T-cell (primary cell): ENCODE data around the gene METTL21C. TPM values are rescaled to one million over a fixed set of nuclear protein-coding genes. Genes with fewer than 3 reads are reported as not detected.

Experiments used
- ATAC-seq, 4 experiments: fragments of 200-7000 bp in 3 of 4; fragments of 150-1000 bp in 1 of 4; cut with Tn5 transposase; replicated peaks in 1 of 4; 1 replicate in 3 of 4; 2 replicates in 1 of 4; pipeline ENCODE4 v1.10.0; 2021; ENCODE audit warnings: moderate library complexity in 3 of 4, mild to moderate bottlenecking in 2 of 4, moderate number of reproducible peaks in 1 of 4
- CTCF ChIA-PET, 2 donors: fragments of 300-600 bp; sonication (Branson Sonifier 250); formaldehyde crosslinking; loops; one replicate each; lab custom pipeline; 2022; ENCODE audit warnings: antibody characterized with exemption in 2 of 2; lab: Charles Lee
- POLR2A ChIA-PET, 2 donors: fragments of 300-600 bp; sonication (Branson Sonifier 250); formaldehyde crosslinking; loops; one replicate each; lab custom pipeline; 2022; ENCODE audit warnings: antibody characterized with exemption in 2 of 2; lab: Charles Lee
- DNase-seq, 35 experiments: peaks; one replicate each; pipeline versions ENCODE4 v3.0.0 to v3.0.0-alpha.2; 2013 to 2023
- H3K27ac ChIP-seq: one replicate; pipeline ENCODE4 v1.5.1; 2013; ENCODE audit warnings: low read length
- H3K27me3 ChIP-seq, 2 experiments: replicated peaks in 1 of 2; 1 replicate in 1 of 2; 2 replicates in 1 of 2; pipeline versions ENCODE4 v1.6.1 to v1.7.0; 2013; ENCODE audit warnings: low read length in 1 of 2, mixed read lengths in 1 of 2; ENCODE audit not compliant: control insufficient read depth in 2 of 2, insufficient read depth in 2 of 2; ENCODE audit errors: extremely low read depth in 1 of 2
- H3K36me3 ChIP-seq, 2 donors: 1 replicate in 1 of 2; 2 replicates in 1 of 2; pipeline versions ENCODE4 v1.6.1 to v1.7.0; 2013; ENCODE audit warnings: low read length in 1 of 2; ENCODE audit not compliant: control insufficient read depth in 2 of 2, insufficient read depth in 1 of 2; ENCODE audit errors: extremely low read depth in 1 of 2
- H3K4me1 ChIP-seq, 2 experiments: 1 replicate in 1 of 2; 2 replicates in 1 of 2; pipeline versions ENCODE4 v1.6.1 to v1.7.0; 2013; ENCODE audit warnings: low read length in 2 of 2, mixed read lengths in 1 of 2; ENCODE audit not compliant: insufficient read depth in 2 of 2, control insufficient read depth in 1 of 2; ENCODE audit errors: extremely low read depth in 1 of 2
- H3K4me3 ChIP-seq, 2 donors: 1 replicate in 1 of 2; 2 replicates in 1 of 2; pipeline versions ENCODE4 v1.5.1 to v1.7.0; 2013; ENCODE audit warnings: mild to moderate bottlenecking in 2 of 2, low read length in 1 of 2, moderate library complexity in 1 of 2; ENCODE audit not compliant: control insufficient read depth in 1 of 2; ENCODE audit errors: extremely low read depth in 1 of 2
- H3K9me3 ChIP-seq: 2 replicates; pipeline ENCODE4 v1.7.0; 2013
- H3K27ac Mint-ChIP-seq, 2 donors: one replicate each; pipeline ENCODE4 v1.8.0; 2020 to 2021; ENCODE audit warnings: mild to moderate bottlenecking in 2 of 2, mixed read lengths in 2 of 2
- H3K27me3 Mint-ChIP-seq, 2 donors: one replicate each; pipeline ENCODE4 v1.8.0; 2021 to 2022; ENCODE audit warnings: mixed read lengths in 2 of 2
- H3K36me3 Mint-ChIP-seq: one replicate; pipeline ENCODE4 v1.8.0; 2021; ENCODE audit warnings: mixed read lengths
- H3K4me1 Mint-ChIP-seq, 3 donors: one replicate each; pipeline ENCODE4 v1.8.0; 2020 to 2022; ENCODE audit warnings: mixed read lengths in 3 of 3, mild to moderate bottlenecking in 1 of 3
- H3K4me3 Mint-ChIP-seq, 3 donors: one replicate each; pipeline ENCODE4 v1.8.0; 2020 to 2022; ENCODE audit warnings: mild to moderate bottlenecking in 3 of 3, mixed read lengths in 3 of 3, moderate library complexity in 3 of 3
- H3K9me3 Mint-ChIP-seq, 3 donors: one replicate each; pipeline ENCODE4 v1.8.0; 2020 to 2022; ENCODE audit warnings: mixed read lengths in 3 of 3
- WGBS: methylation state at CpG from one replicate; pipeline ENCODE4 v1.1.5; 2013; ENCODE audit warnings: missing lambda C conversion rate; ENCODE audit not compliant: insufficient coverage; 5-methylcytosine and 5-hydroxymethylcytosine counted together
- total RNA-seq, 35 experiments: library from RNA in 6 of 35; stranded (reverse) in 6 of 35; fragments of 120-200 nt in 1 of 35; gene quantifications; one replicate each; pipeline versions ENCODE4 v1.2.1 to v1.2.4 and lab custom pipeline; 2013 to 2026

The METTL21C gene
- total RNA-seq, 5 donors from 2014 or later (not counting 1 experiment from before 2014, with no cell fraction given) = not detected

GRCh38 chr13:102667023-102667422 is 27.8 kb downstream of the METTL21C start:
- peaks cover 16 to 71% of the 10 kb centered on the region in 2 donors for H3K36me3 ChIP-seq
- no peak overlapping the region for H3K27ac ChIP-seq
- ATAC-seq = no peak
- no peaks in the 10 kb centered on the region for H3K4me1 ChIP-seq
- CTCF ChIA-PET = interaction anchor here in 1 of 2 donors (0.6 to 1.0 kb wide), 4 partner anchors 9 to 180 kb away, joined by 3 to 4 read pairs (median 3); no protein-coding TSS in a partner anchor
- Mint-ChIP-seq H3K27me3 (no peaks in the 10 kb centered on the region), H3K36me3 (peaks cover 75% of the 10 kb centered on the region), H3K4me1 (no peaks in the 10 kb centered on the region), H3K4me3 (no peak overlapping the region), H3K27ac (no peak overlapping the region), H3K9me3 (peaks cover 7 to 21% (median 19%) of the 10 kb centered on the region in 3 donors)
- no peak overlapping the region for H3K4me3 ChIP-seq
- peaks cover 3% of the 10 kb centered on the region for H3K9me3 ChIP-seq
- no peak for DNase-seq
- no peaks in the 10 kb centered on the region for H3K27me3 ChIP-seq
- POLR2A ChIA-PET = interaction anchor here in 1 of 2 donors (0.7 kb wide), 1 partner anchor 15 kb away, joined by 3 read pairs; no protein-coding TSS in a partner anchor

DNA sequence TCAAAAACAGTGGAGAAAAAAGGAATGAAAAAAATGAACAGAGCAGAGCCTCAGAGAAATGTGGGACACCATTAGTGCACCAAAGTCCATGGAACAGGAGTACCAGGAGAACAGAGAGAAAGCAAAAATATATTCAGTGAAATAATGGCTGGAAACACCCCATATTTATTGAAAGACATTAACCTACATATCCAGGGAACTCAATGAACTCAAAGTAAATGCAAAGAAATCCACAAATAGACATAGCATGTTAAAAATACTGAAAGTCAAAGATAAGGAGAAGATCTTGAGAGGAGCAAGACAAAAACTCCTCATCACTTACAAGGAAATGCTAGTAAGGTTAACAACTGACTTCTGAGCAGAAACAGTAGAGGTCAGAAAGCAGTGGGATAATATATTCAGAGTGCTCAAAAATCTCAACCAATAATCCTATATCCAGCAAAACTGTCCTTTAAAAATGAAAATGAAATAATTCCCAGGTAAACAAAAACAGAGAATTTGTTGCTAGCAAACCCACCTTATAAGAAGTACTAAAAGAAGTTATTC is 35.6 kb downstream of the METTL21C start:
- no peaks in the 10 kb centered on the region for H3K4me1 ChIP-seq
- Mint-ChIP-seq H3K27me3 (no peaks in the 10 kb centered on the region), H3K4me1 (no peaks in the 10 kb centered on the region), H3K4me3 (no peak overlapping the region), H3K36me3 (peaks cover 47% of the 10 kb centered on the region), H3K27ac (peak overlapping the region in 1 of 2 donors; percentile 18), H3K9me3 (peaks cover 0 to 4% (median 0%) of the 10 kb centered on the region in 3 donors)
- no peak for DNase-seq
- CTCF ChIA-PET = interaction anchor here (0.9 to 1.9 kb wide), 4 partner anchors 9 to 80 kb away, joined by 4 to 6 read pairs (median 4); no protein-coding TSS in a partner anchor
- H3K9me3 ChIP-seq = no peaks in the 10 kb centered on the region
- H3K27me3 ChIP-seq = no peaks in the 10 kb centered on the region
- peaks cover 3 to 53% of the 10 kb centered on the region in 2 donors for H3K36me3 ChIP-seq
- H3K4me3 ChIP-seq = no peak overlapping the region
- no peak overlapping the region for H3K27ac ChIP-seq
- ATAC-seq = no peak
- POLR2A ChIA-PET = interaction anchor here (0.6 kb wide), 2 partner anchors 19 to 54 kb away, joined by 3 to 4 read pairs; no protein-coding TSS in a partner anchor

DNA sequence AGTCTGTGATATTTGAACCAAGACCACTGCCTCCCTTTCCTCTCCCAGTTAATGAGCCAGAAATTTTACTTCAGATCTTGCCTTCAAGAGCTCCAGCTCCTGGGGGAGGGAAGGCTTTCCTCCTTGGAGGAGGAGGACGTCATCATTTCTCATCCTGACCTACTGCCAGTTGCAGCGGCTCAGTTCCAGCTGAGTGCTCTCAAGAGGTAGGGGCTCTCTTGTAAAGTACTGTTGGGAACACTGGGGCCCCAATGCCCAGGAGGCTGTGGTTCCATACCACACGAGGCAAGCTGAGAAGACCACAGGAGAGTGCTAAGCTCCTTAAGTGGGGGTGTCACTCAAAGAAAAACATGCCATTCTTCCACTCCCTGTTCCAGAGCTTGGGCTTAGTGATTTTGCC is 36.2 kb downstream of the METTL21C start:
- peaks cover 0 to 4% (median 0%) of the 10 kb centered on the region in 3 donors for H3K9me3 Mint-ChIP-seq

GRCh38 chr13:102657630-102658029 is 37.2 kb downstream of the METTL21C start:
- H3K4me3 ChIP-seq = no peak overlapping the region
- no peak overlapping the region for H3K27ac Mint-ChIP-seq
- peaks cover 3 to 51% of the 10 kb centered on the region in 2 donors for H3K36me3 ChIP-seq
- POLR2A ChIA-PET = no interaction called here
- H3K27ac ChIP-seq = no peak overlapping the region
- DNase-seq = peak in 1 of 35 experiments; percentile 19
- WGBS = no CpG with 5 or more reads among the region's 6 CpGs
- H3K9me3 ChIP-seq = no peaks in the 10 kb centered on the region
- H3K4me3 Mint-ChIP-seq = no peak overlapping the region
- CTCF ChIA-PET = interaction anchor here (0.6 to 1.9 kb wide), 7 partner anchors 31 to 279 kb away, joined by 3 to 9 read pairs (median 5); no protein-coding TSS in a partner anchor
- peaks cover 0 to 4% (median 0%) of the 10 kb centered on the region in 3 donors for H3K9me3 Mint-ChIP-seq
- no peaks in the 10 kb centered on the region for H3K27me3 Mint-ChIP-seq
- H3K27me3 ChIP-seq = no peaks in the 10 kb centered on the region
- H3K36me3 Mint-ChIP-seq = peaks cover 42% of the 10 kb centered on the region
- ATAC-seq = no peak
- H3K4me1 Mint-ChIP-seq = no peaks in the 10 kb centered on the region
- H3K4me1 ChIP-seq = no peaks in the 10 kb centered on the region

More for the DNA sequence above, 36.2 kb downstream of the METTL21C start:
- H3K4me3 Mint-ChIP-seq = no peak overlapping the region
- no peaks in the 10 kb centered on the region for H3K27me3 ChIP-seq
- no peak for DNase-seq
- WGBS = 100% methylated on average over 1 of the region's 3 CpGs
- H3K27ac Mint-ChIP-seq = no peak overlapping the region
- no peak overlapping the region for H3K4me3 ChIP-seq
- no peak overlapping the region for H3K27ac ChIP-seq
- H3K4me1 ChIP-seq = no peaks in the 10 kb centered on the region
- ATAC-seq = no peak
- H3K27me3 Mint-ChIP-seq = no peaks in the 10 kb centered on the region
- ChIA-PET CTCF (interaction anchor here (0.9 to 1.9 kb wide), 4 partner anchors 66 to 79 kb away, joined by 4 to 6 read pairs (median 5); no protein-coding TSS in a partner anchor), POLR2A (interaction anchor here (0.6 kb wide), 2 partner anchors 20 to 53 kb away, joined by 3 to 4 read pairs; no protein-coding TSS in a partner anchor)
- H3K4me1 Mint-ChIP-seq = no peaks in the 10 kb centered on the region
- peaks cover 3 to 48% of the 10 kb centered on the region in 2 donors for H3K36me3 ChIP-seq
- H3K36me3 Mint-ChIP-seq = peaks cover 42% of the 10 kb centered on the region
- H3K9me3 ChIP-seq = no peaks in the 10 kb centered on the region

GRCh38 chr13:102654756-102655155 is 40.1 kb downstream of the METTL21C start:
- peaks cover 38% of the 10 kb centered on the region for H3K36me3 Mint-ChIP-seq
- Histone ChIP-seq H3K4me1 (no peaks in the 10 kb centered on the region), H3K9me3 (no peaks in the 10 kb centered on the region), H3K27me3 (no peaks in the 10 kb centered on the region), H3K36me3 (peaks cover 3 to 56% of the 10 kb centered on the region in 2 donors), H3K4me3 (no peak overlapping the region), H3K27ac (no peak overlapping the region)
- WGBS = 86% methylated on average over 1 of the region's 2 CpGs
- DNase-seq (no peak), ATAC-seq (no peak)
- H3K27me3 Mint-ChIP-seq = no peaks in the 10 kb centered on the region
- H3K4me3 Mint-ChIP-seq = no peak overlapping the region
- no peaks in the 10 kb centered on the region for H3K4me1 Mint-ChIP-seq
- POLR2A ChIA-PET = no interaction called here
- no peak overlapping the region for H3K27ac Mint-ChIP-seq
- peaks cover 0 to 4% (median 0%) of the 10 kb centered on the region in 3 donors for H3K9me3 Mint-ChIP-seq
- CTCF ChIA-PET = interaction anchor here in 1 of 2 donors (1.2 kb wide), 1 partner anchor 18 kb away, joined by 3 read pairs; no protein-coding TSS in a partner anchor

- Mint-ChIP-seq H3K27ac (no peak overlapping the region), H3K27me3 (no peaks in the 10 kb centered on the region), H3K4me3 (no peak overlapping the region), H3K9me3 (no peaks in the 10 kb centered on the region), H3K36me3 (peaks cover 38% of the 10 kb centered on the region), H3K4me1 (peaks cover 0 to 3% (median 2%) of the 10 kb centered on the region in 3 donors)
- Histone ChIP-seq H3K36me3 (peaks cover 3 to 60% of the 10 kb centered on the region in 2 donors), H3K27me3 (no peaks in the 10 kb centered on the region), H3K9me3 (no peaks in the 10 kb centered on the region), H3K4me3 (no peak overlapping the region), H3K4me1 (no peaks in the 10 kb centered on the region), H3K27ac (no peak overlapping the region)
- DNase-seq (no peak), ATAC-seq (no peak)
- 83% methylated on average over 4 of the region's 5 CpGs for WGBS
- CTCF ChIA-PET = interaction anchor here (1.1 to 1.4 kb wide), 3 partner anchors 9 to 70 kb away, joined by 3 to 4 read pairs (median 3); no protein-coding TSS in a partner anchor
- POLR2A ChIA-PET = interaction anchor here (0.6 to 1.0 kb wide), 5 partner anchors 15 to 50 kb away, joined by 3 to 5 read pairs (median 3); no protein-coding TSS in a partner anchor
Measured at GRCh38 chr13:102651892-102652291, 43.0 kb downstream of the METTL21C start.
